CD14-positive monocyte (primary cell): Measurements from ENCODE around the gene LRP1B. TPM values are rescaled to one million over a fixed set of nuclear protein-coding genes. Genes with fewer than 3 reads are reported as not detected.

ENCODE experiments used
- DNase-seq, 3 donors: peaks; one replicate each; pipeline ENCODE4 v3.0.0-alpha.2; 2011 to 2022
- H2AFZ ChIP-seq: 2 replicates; pipeline ENCODE4 v1.6.0; 2012; ENCODE audit warnings: mild to moderate bottlenecking, low read depth, low read length, inconsistent platforms; ENCODE audit not compliant: insufficient read depth, poor library complexity, severe bottlenecking
- H3K27ac ChIP-seq, 2 donors: 1 replicate in 1 of 2; 2 replicates in 1 of 2; pipeline ENCODE4 v1.5.1; 2012 to 2013; ENCODE audit warnings: low read length in 2 of 2, control low read depth in 1 of 2, inconsistent platforms in 1 of 2, low read depth in 1 of 2, mild to moderate bottlenecking in 1 of 2
- H3K27me3 ChIP-seq, 2 donors: one replicate each; pipeline versions ENCODE4 v1.6.0 to v1.6.1; 2011 to 2013; ENCODE audit warnings: low read length in 2 of 2; ENCODE audit not compliant: control insufficient read depth in 2 of 2, insufficient read depth in 2 of 2
- H3K36me3 ChIP-seq, 2 donors: replicated peaks in 1 of 2; 1 replicate in 1 of 2; 2 replicates in 1 of 2; pipeline versions ENCODE4 v1.5.1 to v1.6.1; 2012 to 2013; ENCODE audit warnings: low read length in 2 of 2, control low read depth in 1 of 2, inconsistent platforms in 1 of 2, mild to moderate bottlenecking in 1 of 2; ENCODE audit not compliant: insufficient read depth in 2 of 2, control insufficient read depth in 1 of 2
- H3K4me1 ChIP-seq, 2 donors: 1 replicate in 1 of 2; 2 replicates in 1 of 2; pipeline versions ENCODE4 v1.5.1 to v1.6.1; 2012 to 2013; ENCODE audit warnings: low read length in 2 of 2, control low read depth in 1 of 2, inconsistent platforms in 1 of 2, mild to moderate bottlenecking in 1 of 2, moderate library complexity in 1 of 2; ENCODE audit not compliant: insufficient read depth in 2 of 2, control insufficient read depth in 1 of 2
- H3K4me2 ChIP-seq: replicated peaks from 2 replicates; pipeline ENCODE3; 2012; ENCODE audit warnings: low read length, moderate library complexity, mild to moderate bottlenecking; ENCODE audit not compliant: poor library complexity, severe bottlenecking; ENCODE audit errors: extremely low read depth
- H3K4me3 ChIP-seq, 3 experiments: fragments of 200-600 bp in 1 of 3; sonication (generic) in 1 of 3; replicated peaks in 1 of 3; 1 replicate in 2 of 3; 2 replicates in 1 of 3; pipeline ENCODE4 v1.5.1; 2011 to 2013; ENCODE audit warnings: low read length in 3 of 3, mild to moderate bottlenecking in 3 of 3, control low read depth in 2 of 3, low read depth in 2 of 3, inconsistent platforms in 1 of 3, moderate library complexity in 1 of 3
- H3K79me2 ChIP-seq: 2 replicates; pipeline ENCODE4 v1.6.0; 2012; ENCODE audit warnings: mild to moderate bottlenecking, control low read depth, inconsistent platforms, low read length, moderate library complexity; ENCODE audit not compliant: insufficient read depth
- H3K9ac ChIP-seq: 2 replicates; pipeline ENCODE4 v1.6.0; 2017; ENCODE audit warnings: low read length, mild to moderate bottlenecking; ENCODE audit not compliant: insufficient read depth, poor library complexity, severe bottlenecking
- H3K9me3 ChIP-seq, 2 donors: replicated peaks in 1 of 2; 1 replicate in 1 of 2; 2 replicates in 1 of 2; pipeline versions ENCODE4 v1.5.1 to v1.6.1; 2012 to 2013; ENCODE audit warnings: low read length in 2 of 2, control low read depth in 1 of 2; ENCODE audit not compliant: control insufficient read depth in 1 of 2, insufficient read depth in 1 of 2
- H4K20me1 ChIP-seq: 2 replicates; pipeline ENCODE4 v1.6.0; 2012; ENCODE audit warnings: mild to moderate bottlenecking, low read length, control low read depth, moderate library complexity; ENCODE audit not compliant: insufficient read depth
- H3K27ac Mint-ChIP-seq, 7 donors: one replicate each; pipeline ENCODE4 v1.8.0; 2020; ENCODE audit warnings: mild to moderate bottlenecking in 7 of 7, mixed read lengths in 7 of 7, moderate library complexity in 6 of 7, inconsistent platforms in 2 of 7
- H3K27me3 Mint-ChIP-seq, 3 donors: one replicate each; pipeline ENCODE4 v1.8.0; 2021 to 2022; ENCODE audit warnings: low read depth in 3 of 3, mild to moderate bottlenecking in 3 of 3, mixed read lengths in 3 of 3, moderate library complexity in 3 of 3, inconsistent platforms in 1 of 3
- H3K36me3 Mint-ChIP-seq, 2 donors: one replicate each; pipeline ENCODE4 v1.8.0; 2020; ENCODE audit warnings: mixed read lengths in 2 of 2, inconsistent platforms in 1 of 2, mild to moderate bottlenecking in 1 of 2
- H3K4me1 Mint-ChIP-seq: one replicate; pipeline ENCODE4 v1.8.0; 2020; ENCODE audit warnings: mild to moderate bottlenecking, mixed read lengths
- H3K4me3 Mint-ChIP-seq, 2 donors: one replicate each; pipeline ENCODE4 v1.8.0; 2020; ENCODE audit warnings: mild to moderate bottlenecking in 2 of 2, mixed read lengths in 2 of 2, moderate library complexity in 1 of 2
- H3K9me3 Mint-ChIP-seq, 7 donors: one replicate each; pipeline ENCODE4 v1.8.0; 2020 to 2022; ENCODE audit warnings: mixed read lengths in 7 of 7, mild to moderate bottlenecking in 6 of 7, moderate library complexity in 6 of 7, inconsistent platforms in 2 of 7
- CTCF ChIP-seq: fragments of 200-600 bp; IDR thresholded peaks from one replicate; pipeline ENCODE4 v1.8.0; 2022; ENCODE audit warnings: antibody characterized with exemption, mild to moderate bottlenecking
- WGBS: methylation state at CpG from one replicate; pipeline ENCODE4 v1.1.5; 2013; ENCODE audit warnings: missing lambda C conversion rate; ENCODE audit not compliant: insufficient coverage; 5-methylcytosine and 5-hydroxymethylcytosine counted together
- intact Hi-C, 2 donors: fragments of 100-400 bp; cut with micrococcal nuclease; formaldehyde crosslinking; loops; one replicate each; pipeline versions ENCODE4 v1.15.0 to v1.15.1; 2023
- polyA plus RNA-seq, 3 donors: library from polyadenylated mRNA; depleted of rRNA in 1 of 3; unstranded in 2 of 3; stranded (reverse) in 1 of 3; fragments of 300-500 nt in 2 of 3; fragments of >200 nt in 1 of 3; fragmentation: Illumina TruSeq in 2 of 3; gene quantifications; 1 replicate in 2 of 3; 2 replicates in 1 of 3; pipeline ENCODE4 v1.2.3, GENCODE V29; 2012 to 2021

The LRP1B gene
- polyA plus RNA-seq, 3 donors = not detected

- Histone ChIP-seq H2AFZ (no peak overlapping the region), H3K4me2 (no peak overlapping the region), H3K4me1 (no peaks in the 10 kb centered on the region), H3K36me3 (no peaks in the 10 kb centered on the region), H4K20me1 (no peaks in the 10 kb centered on the region), H3K4me3 (no peak overlapping the region), H3K79me2 (no peaks in the 10 kb centered on the region), H3K27me3 (no peaks in the 10 kb centered on the region), H3K9me3 (no peaks in the 10 kb centered on the region), H3K9ac (no peak overlapping the region), H3K27ac (no peak overlapping the region)
- H3K4me3 Mint-ChIP-seq = no peak overlapping the region
- peaks cover 0 to 3% (median 0%) of the 10 kb centered on the region in 7 donors for H3K9me3 Mint-ChIP-seq
- no peaks in the 10 kb centered on the region for H3K36me3 Mint-ChIP-seq
- no peaks in the 10 kb centered on the region for H3K4me1 Mint-ChIP-seq
- H3K27ac Mint-ChIP-seq = no peak overlapping the region
- intact Hi-C loops = no loop called here
- no peaks in the 10 kb centered on the region for H3K27me3 Mint-ChIP-seq
- no peak for DNase-seq
- TF ChIP-seq CTCF = no peak
These were observed 1604.2 kb downstream of the LRP1B start for GRCh38 chr2:140526575-140526974.

- H3K27me3 Mint-ChIP-seq = no peaks in the 10 kb centered on the region
These were observed 1618.7 kb downstream of the LRP1B start for GRCh38 chr2:140512106-140512505.

More at GRCh38 chr2:140512106-140512505, 1618.7 kb downstream of the LRP1B start:
- no peaks in the 10 kb centered on the region for H3K79me2 ChIP-seq
- H3K27me3 ChIP-seq = no peaks in the 10 kb centered on the region
- H3K9ac ChIP-seq = no peak overlapping the region
- H4K20me1 ChIP-seq = no peaks in the 10 kb centered on the region
- no peaks in the 10 kb centered on the region for H3K36me3 ChIP-seq
- no peak overlapping the region for H3K4me3 Mint-ChIP-seq
- peaks cover 0 to 6% (median 0%) of the 10 kb centered on the region in 7 donors for H3K9me3 Mint-ChIP-seq
- H3K4me3 ChIP-seq = no peak overlapping the region
- no peaks in the 10 kb centered on the region for H3K4me1 ChIP-seq
- H3K27ac ChIP-seq = no peak overlapping the region
- H2AFZ ChIP-seq = no peak overlapping the region
- no CpG with 5 or more reads among the region's 3 CpGs for WGBS
- H3K4me2 ChIP-seq = no peak overlapping the region
- no peak for DNase-seq
- intact Hi-C loops = no loop called here
- no peaks in the 10 kb centered on the region for H3K4me1 Mint-ChIP-seq
- TF ChIP-seq CTCF = no peak
- H3K36me3 Mint-ChIP-seq = no peaks in the 10 kb centered on the region
- H3K27ac Mint-ChIP-seq = no peak overlapping the region
- no peaks in the 10 kb centered on the region for H3K9me3 ChIP-seq
